Endothelial cell of umbilical vein (primary cell): Measurements from ENCODE around the gene ZNF488. TPM values are rescaled to one million over a fixed set of nuclear protein-coding genes. Genes with fewer than 3 reads are reported as not detected.

Experiments used
- BruUV-seq: library from RNA; stranded (reverse); fragments of 400-500 nt; replicated peaks from 2 replicates; lab custom pipeline; 2021; lab: Mats Ljungman, UMichigan
- CTCF ChIA-PET: fragments of 300-600, 350-600 bp; sonication (Branson Sonifier 250); formaldehyde crosslinking; loops from one replicate; lab custom pipeline; 2021; ENCODE audit warnings: antibody characterized with exemption, inconsistent platforms; lab: Charles Lee
- POLR2A ChIA-PET: fragments of 300-600, 350-600 bp; sonication (Branson Sonifier 250); formaldehyde crosslinking; loops from one replicate; lab custom pipeline; 2021; ENCODE audit warnings: antibody characterized with exemption, inconsistent platforms; lab: Charles Lee
- DNase-seq: peaks from one replicate; pipeline ENCODE4 v3.0.0-alpha.2; 2011; ENCODE audit warnings: low read depth, low spot score
- FAIRE-seq: peaks from 2 replicates; lab custom pipeline; 2011; peaks lifted over from hg19 to GRCh38; lab: Jason Lieb, UNC
- H2AFZ ChIP-seq: 2 replicates; pipeline ENCODE4 v1.6.0; 2012; ENCODE audit warnings: low read depth, low read length, control low read depth, inconsistent platforms
- H3K27ac ChIP-seq: 2 replicates; pipeline ENCODE4 v1.5.1; 2011; ENCODE audit warnings: low read depth, mild to moderate bottlenecking, control low read depth, low read length, moderate library complexity; ENCODE audit not compliant: insufficient read depth
- H3K27me3 ChIP-seq, 2 experiments: 2 replicates each; pipeline versions ENCODE4 v1.6.0 to v1.6.1; 2011; ENCODE audit warnings: low read length in 2 of 2, mixed read lengths in 1 of 2; ENCODE audit not compliant: control insufficient read depth in 2 of 2, insufficient read depth in 2 of 2
- H3K36me3 ChIP-seq, 2 experiments: 2 replicates in 1 of 2; 3 replicates in 1 of 2; pipeline ENCODE4 v1.5.1; 2011; ENCODE audit warnings: low read length in 2 of 2, mild to moderate bottlenecking in 1 of 2, moderate library complexity in 1 of 2; ENCODE audit not compliant: control insufficient read depth in 2 of 2, insufficient read depth in 2 of 2; ENCODE audit errors: extremely low read depth in 1 of 2
- H3K4me1 ChIP-seq: 3 replicates; pipeline ENCODE4 v1.5.1; 2011; ENCODE audit warnings: mild to moderate bottlenecking, low read length; ENCODE audit not compliant: control insufficient read depth, insufficient read depth; ENCODE audit errors: extremely low read depth
- H3K4me2 ChIP-seq: 2 replicates; pipeline ENCODE4 v1.6.1; 2011; ENCODE audit warnings: low read length, control low read depth, mixed read lengths; ENCODE audit not compliant: insufficient read depth
- H3K4me3 ChIP-seq, 3 experiments: fragments of 200-600 bp in 1 of 3; sonication (generic), shearing (Covaris generic) in 1 of 3; replicated peaks in 1 of 3; 2 replicates each; pipeline ENCODE4 v1.5.1; 2011 to 2016; ENCODE audit warnings: control low read depth in 3 of 3, low read length in 3 of 3, mild to moderate bottlenecking in 2 of 3, inconsistent platforms in 1 of 3, low read depth in 1 of 3, moderate library complexity in 1 of 3; ENCODE audit not compliant: insufficient read depth in 1 of 3
- H3K79me2 ChIP-seq: 2 replicates; pipeline ENCODE4 v1.6.0; 2012; ENCODE audit warnings: low read length, inconsistent platforms; ENCODE audit not compliant: control insufficient read depth, insufficient read depth
- H3K9ac ChIP-seq: replicated peaks from 2 replicates; pipeline ENCODE3; 2011; ENCODE audit warnings: low read length, control low read depth; ENCODE audit not compliant: insufficient read depth; ENCODE audit errors: extremely low read depth
- H3K9me1 ChIP-seq: replicated peaks from 3 replicates; pipeline ENCODE4 v1.6.0; 2011; ENCODE audit warnings: mild to moderate bottlenecking, low read length; ENCODE audit not compliant: control insufficient read depth, insufficient read depth; ENCODE audit errors: extremely low read depth
- H3K9me3 ChIP-seq: replicated peaks from 2 replicates; pipeline ENCODE4 v1.5.1; 2012; ENCODE audit warnings: low read length, inconsistent platforms; ENCODE audit not compliant: control insufficient read depth, insufficient read depth
- H4K20me1 ChIP-seq: replicated peaks from 2 replicates; pipeline ENCODE3; 2011; ENCODE audit warnings: mild to moderate bottlenecking, low read length; ENCODE audit not compliant: control insufficient read depth, insufficient read depth; ENCODE audit errors: extremely low read depth
- CTCF ChIP-seq, 2 donors: IDR thresholded peaks; 1 replicate in 1 of 2; 2 replicates in 1 of 2; pipeline ENCODE4 v1.5.1; 2011; ENCODE audit warnings: low read length in 2 of 2, mild to moderate bottlenecking in 2 of 2, moderate library complexity in 2 of 2, control low read depth in 1 of 2, inconsistent platforms in 1 of 2, low read depth in 1 of 2; ENCODE audit not compliant: insufficient read depth in 1 of 2; ENCODE audit errors: extremely low read depth in 1 of 2
- EZH2 ChIP-seq: IDR thresholded peaks from 2 replicates; pipeline ENCODE4 v1.6.1; 2012; ENCODE audit warnings: borderline replicate concordance, low read depth, mild to moderate bottlenecking, moderate library complexity, low read length, inconsistent platforms; ENCODE audit not compliant: severe bottlenecking
- FOS ChIP-seq: IDR thresholded peaks from 2 replicates; pipeline ENCODE4 v1.6.1; 2011; ENCODE audit warnings: mild to moderate bottlenecking, low read length, moderate library complexity, borderline replicate concordance; ENCODE audit not compliant: insufficient read depth
- GATA2 ChIP-seq: IDR thresholded peaks from 2 replicates; pipeline ENCODE4 v1.7.0; 2011; ENCODE audit warnings: low read depth, mild to moderate bottlenecking, moderate library complexity, mixed read lengths, low read length; ENCODE audit not compliant: insufficient read length, insufficient read depth
- JUN ChIP-seq: IDR thresholded peaks from 2 replicates; pipeline ENCODE4 v1.6.1; 2011; ENCODE audit warnings: borderline replicate concordance, low read depth; ENCODE audit not compliant: insufficient read length, insufficient read depth
- MYC ChIP-seq: IDR thresholded peaks from one replicate; pipeline ENCODE4 v1.6.1; 2011; ENCODE audit warnings: mild to moderate bottlenecking, low read depth, low read length
- POLR2A ChIP-seq: IDR thresholded peaks from 2 replicates; pipeline ENCODE4 v1.6.1; 2012; ENCODE audit warnings: low read depth, mild to moderate bottlenecking, control low read depth, low read length
- POLR2AphosphoS5 ChIP-seq: IDR thresholded peaks from 2 replicates; pipeline ENCODE4 v1.6.1; 2012; ENCODE audit warnings: low read depth, mild to moderate bottlenecking, control low read depth, low read length, moderate library complexity; ENCODE audit not compliant: insufficient read depth
- dilution Hi-C: fragments of 300-500 bp; cut with MboI; formaldehyde crosslinking; loops from one replicate; pipeline ENCODE4 v1.15.0; 2019; ENCODE audit warnings: low sequenced_read_pairs; ENCODE audit not compliant: extremely low pct_ligation_motif_present
- intact Hi-C: fragments of 100-400 bp; cut with micrococcal nuclease; formaldehyde crosslinking; loops from one replicate; pipeline ENCODE4 v1.10.0; 2022
- polyA plus RNA-seq, 4 experiments: library from polyadenylated mRNA; depleted of rRNA in 3 of 4; stranded (reverse) in 3 of 4; unstranded in 1 of 4; fragments of >200 nt; gene quantifications; 2 replicates each; pipeline versions ENCODE4 v1.2.1 to v1.2.3, GENCODE V29; 2011 to 2012; ENCODE audit warnings: missing spikeins in 1 of 4
- total RNA-seq: library from RNA; stranded (reverse); gene quantifications from 2 replicates; pipeline ENCODE4 v1.2.3, GENCODE V29; 2021
- TF ChIP-seq, protein P1 (sequence below): IDR thresholded peaks from 2 replicates; pipeline ENCODE4 v1.6.1; 2011; ENCODE audit not compliant: insufficient read depth, insufficient read length

The ZNF488 gene
- total and polyA plus RNA-seq, 2 donors (not counting 3 experiments of a cell fraction or from before 2014, with no cell fraction given) = 0.21 to 0.38 TPM

GRCh38 chr10:47336387-47337134 is 47.5 kb downstream of the ZNF488 start:
- Histone ChIP-seq H3K79me2 (no peaks in the 10 kb centered on the region), H4K20me1 (no peaks in the 10 kb centered on the region), H3K9ac (no peak overlapping the region), H3K9me3 (no peaks in the 10 kb centered on the region), H3K36me3 (no peaks in the 10 kb centered on the region), H3K4me1 (no peaks in the 10 kb centered on the region), H3K9me1 (no peaks in the 10 kb centered on the region), H2AFZ (no peak overlapping the region), H3K27ac (no peak overlapping the region), H3K4me2 (no peak overlapping the region), H3K27me3 (peaks cover 0 to 8% of the 10 kb centered on the region in 2 experiments), H3K4me3 (no peak overlapping the region)
- dilution Hi-C loops = no loop called here
- no peak for TF ChIP-seq MYC
- no peak for TF ChIP-seq POLR2A
- TF ChIP-seq CTCF (IDR thresholded peaks at IDR 0.05; ENCODE audit: extremely low read depth in 1 of 2, insufficient read depth in 1 of 2, low read depth in 1 of 2, low read length in 2 of 2) = no peak
- TF ChIP-seq JUN = no peak
- TF ChIP-seq POLR2AphosphoS5 = no peak
- no peak for TF ChIP-seq FOS
- no peak for TF ChIP-seq GATA2
- TF ChIP-seq, protein P1, sequence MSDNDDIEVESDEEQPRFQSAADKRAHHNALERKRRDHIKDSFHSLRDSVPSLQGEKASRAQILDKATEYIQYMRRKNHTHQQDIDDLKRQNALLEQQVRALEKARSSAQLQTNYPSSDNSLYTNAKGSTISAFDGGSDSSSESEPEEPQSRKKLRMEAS = no peak
- TF ChIP-seq EZH2 = no peak
- no TSS peak for BruUV-seq
- ChIA-PET POLR2A (no interaction called here), CTCF (no interaction called here)
- no peak for DNase-seq
- no peak for FAIRE-seq
- intact Hi-C loops = no loop called here
